ENCODE results near the gene CTDP1.
"Not testable (repeated sequence)": the region's sequence is repeated elsewhere in the genome, so short reads cannot be mapped to it uniquely, and the experiment has no call there.

The CTDP1 gene

GRCh38 chr18:79748321-79749180 lies 68.9 kb downstream of the CTDP1 start:
- no peak for DNase-seq

- no peak for DNase-seq
Observed at GRCh38 chr18:79749251-79750191, 69.9 kb downstream of the CTDP1 start.

- DNase-seq = no peak
Observed at GRCh38 chr18:79750980-79751571, 71.5 kb downstream of the CTDP1 start.

GRCh38 chr18:79751918-79752578 lies 72.4 kb downstream of the CTDP1 start:
- not testable (repeated sequence) for DNase-seq

GRCh38 chr18:79752946-79753345 lies 73.3 kb downstream of the CTDP1 start:
- DNase-seq = not testable (repeated sequence)

- DNase-seq = no peak
Observed at GRCh38 chr18:79753391-79753851, 73.8 kb downstream of the CTDP1 start.

- DNase-seq = no peak
Observed at GRCh38 chr18:79754022-79754761, 74.6 kb downstream of the CTDP1 start.

GRCh38 chr18:79754831-79755351 lies 75.3 kb downstream of the CTDP1 start:
- DNase-seq = no peak

- DNase-seq = no peak
Observed at GRCh38 chr18:79755496-79756142, 76.0 kb downstream of the CTDP1 start.

GRCh38 chr18:79756143-79756500 lies 76.5 kb downstream of the CTDP1 start:
- DNase-seq = no peak

GRCh38 chr18:79756826-79757225 lies 77.2 kb downstream of the CTDP1 start:
- DNase-seq = no peak

GRCh38 chr18:79760348-79760747 lies 80.7 kb downstream of the CTDP1 start:
- no peak for DNase-seq

- no peak for DNase-seq
Observed at GRCh38 chr18:79760881-79761280, 81.3 kb downstream of the CTDP1 start.

- no peak for DNase-seq
Observed at GRCh38 chr18:79763407-79763806, 83.8 kb downstream of the CTDP1 start.

GRCh38 chr18:79764131-79764530 lies 84.5 kb downstream of the CTDP1 start:
- DNase-seq = no peak

GRCh38 chr18:79765491-79766245 lies 86.1 kb downstream of the CTDP1 start:
- DNase-seq = no peak

- DNase-seq = no peak
Observed at GRCh38 chr18:79766308-79766707, 86.7 kb downstream of the CTDP1 start.

- DNase-seq = no peak
Observed at GRCh38 chr18:79768745-79769144, 89.1 kb downstream of the CTDP1 start.

- DNase-seq = no peak
Observed at GRCh38 chr18:79769698-79770500, 90.3 kb downstream of the CTDP1 start.

GRCh38 chr18:79770501-79770815 lies 90.9 kb downstream of the CTDP1 start:
- DNase-seq = no peak
